Measurements from ENCODE around the gene IGFL4. TPM values are rescaled to one million over a fixed set of nuclear protein-coding genes. Genes with fewer than 3 reads are reported as not detected.
A peak's percentile ranks its signal among the peaks of the same experiment; 100 is the strongest.

The IGFL4 gene
- total and polyA plus RNA-seq, 9 of the 15 experiments (the other 6 are each of a cell fraction or from before 2014, with no cell fraction given) = not detected

GRCh38 chr19:46016426-46017094 is 24.2 kb downstream of the IGFL4 start:
- FAIRE-seq = peak; percentile 85
- intact Hi-C loops (cut with micrococcal nuclease) (no loop called here), in situ Hi-C loops (cut with MboI) (no loop called here)
- no peaks in the 10 kb centered on the region for H3K9me3 ChIP-seq (replicated peaks; ENCODE audit: control insufficient read depth, insufficient read depth, low read depth, low read length)
- no peaks in the 10 kb centered on the region for H3K79me2 ChIP-seq (ENCODE audit: control insufficient read depth, insufficient read depth, low read length)
- BruUV-seq (replicated peaks) = no TSS peak
- ATAC-seq = peak; percentile 89
- H3K36me3 ChIP-seq (ENCODE audit: control insufficient read depth, insufficient read depth, low read length) = peaks cover 14% of the 10 kb centered on the region; the same call in 1 of the 3 replicates
- no peaks in the 10 kb centered on the region for H3K27me3 ChIP-seq (ENCODE audit: control insufficient read depth in 2 of 2, insufficient read depth in 2 of 2, low read length in 2 of 2)
- H2AFZ ChIP-seq (ENCODE audit: low read depth, low read length) = peak overlapping the region; percentile 84
- peak; percentile 92 to 97 (median 95) for DNase-seq (ENCODE audit: extremely low read depth in 1 of 4, low spot score in 3 of 4)
- H3K4me3 ChIP-seq = peak overlapping the region; percentile 37
- peak overlapping the region; percentile 75 for H3K4me2 ChIP-seq (ENCODE audit: insufficient read depth, low read length)
- WGBS (ENCODE audit: insufficient coverage, low coverage, missing lambda C conversion rate) = 17% methylated on average over 42 of the region's 48 CpGs
- ChIA-PET CTCF (ENCODE audit: low intra/inter-chr PET ratio) (interaction anchor here (1.0 to 1.3 kb wide), 2 partner anchors 61 to 103 kb away, joined by 3 read pairs; no protein-coding TSS in a partner anchor), POLR2A (interaction anchor here (0.7 to 1.0 kb wide), 4 partner anchors 12 to 51 kb away, joined by 4 to 6 read pairs (median 4); partner anchors contain the start of gene CCDC61)
- peak overlapping the region in 1 of 2 experiments; percentile 90; a peak in 2 of 4 replicates for H3K9ac ChIP-seq (ENCODE audit: insufficient read depth in 1 of 2, low read depth in 2 of 2, low read length in 2 of 2)
- no peaks in the 10 kb centered on the region for H3K9me1 ChIP-seq (ENCODE audit: control insufficient read depth, insufficient read depth, low read length)
- H3K27ac ChIP-seq (ENCODE audit: extremely low read depth, low read depth, low read length) = peak overlapping the region; percentile 62; the same call in 1 of the 3 replicates
- peaks cover 8 to 33% of the 10 kb centered on the region in 2 experiments; a peak in 4 of 5 replicates for H3K4me1 ChIP-seq (replicated peaks in 1 of 2; ENCODE audit: control insufficient read depth in 2 of 2, insufficient read depth in 2 of 2, low read length in 2 of 2)
- H4K20me1 ChIP-seq (replicated peaks; ENCODE audit: control insufficient read depth, insufficient read depth, low read length) = peaks cover 2% of the 10 kb centered on the region; the same call in 1 of the 2 replicates
- TF ChIP-seq FOXA3 (CRISPR knock-in tag; conservative IDR thresholded peaks at IDR 0.05 in 1 of 2, IDR thresholded peaks at IDR 0.05 in 1 of 2) (no peak), NFXL1 (CRISPR knock-in tag; IDR thresholded peaks at IDR 0.05) (no peak), RB1 (IDR thresholded peaks at IDR 0.05; ENCODE audit: low read depth) (peak; percentile 14; the same call in 1 of the 2 replicates), ZNF407 (IDR thresholded peaks at IDR 0.05; ENCODE audit: low read depth) (no peak), SMC3 (conservative IDR thresholded peaks at IDR 0.05; ENCODE audit: insufficient read depth, low read depth, low read length) (peak; percentile 44; the same call in 1 of the 2 replicates), ZBTB1 (CRISPR knock-in tag; IDR thresholded peaks at IDR 0.05; ENCODE audit: borderline replicate concordance, low read depth) (peak; percentile 53; the same call in 1 of the 2 replicates), RAD21 (CRISPR knock-in tag; conservative IDR thresholded peaks at IDR 0.05 in 1 of 2, IDR thresholded peaks at IDR 0.05 in 1 of 2) (peak in 1 of 2 experiments; percentile 48; a peak in 2 of 4 replicates), FOXO4 (CRISPR knock-in tag; IDR thresholded peaks at IDR 0.05) (no peak), ELK3 (CRISPR knock-in tag; IDR thresholded peaks at IDR 0.05) (no peak)
